ENCODE results near the gene ERGIC3.
"Not testable (repeated sequence)": the region's sequence is repeated elsewhere in the genome, so short reads cannot be mapped to it uniquely, and the experiment has no call there.

The ERGIC3 gene

GRCh38 chr20:35523298-35523888, 18.5 kb upstream of the ERGIC3 start:
- DNase-seq, result peak; percentile 31

DNA sequence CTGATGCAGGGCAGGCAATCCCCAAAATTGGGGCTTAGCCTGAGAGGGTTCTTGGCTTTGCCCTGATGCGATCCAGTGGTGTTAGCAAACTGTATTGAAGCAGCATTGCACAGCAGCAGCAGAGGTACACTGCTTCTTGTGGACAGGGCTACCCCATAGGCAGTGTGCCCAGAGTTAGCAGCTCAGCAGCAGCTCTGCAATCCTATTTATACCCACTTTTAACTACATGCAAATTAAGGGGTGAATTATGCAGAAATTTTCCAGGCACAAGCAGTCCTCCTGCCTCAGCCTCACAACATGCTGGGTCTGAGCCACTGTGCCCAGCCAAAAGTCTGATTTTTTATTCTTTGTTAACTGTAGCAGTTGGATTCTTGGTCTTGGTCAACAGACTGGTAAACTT, 16.2 kb upstream of the ERGIC3 start:
- no peak for DNase-seq

DNA sequence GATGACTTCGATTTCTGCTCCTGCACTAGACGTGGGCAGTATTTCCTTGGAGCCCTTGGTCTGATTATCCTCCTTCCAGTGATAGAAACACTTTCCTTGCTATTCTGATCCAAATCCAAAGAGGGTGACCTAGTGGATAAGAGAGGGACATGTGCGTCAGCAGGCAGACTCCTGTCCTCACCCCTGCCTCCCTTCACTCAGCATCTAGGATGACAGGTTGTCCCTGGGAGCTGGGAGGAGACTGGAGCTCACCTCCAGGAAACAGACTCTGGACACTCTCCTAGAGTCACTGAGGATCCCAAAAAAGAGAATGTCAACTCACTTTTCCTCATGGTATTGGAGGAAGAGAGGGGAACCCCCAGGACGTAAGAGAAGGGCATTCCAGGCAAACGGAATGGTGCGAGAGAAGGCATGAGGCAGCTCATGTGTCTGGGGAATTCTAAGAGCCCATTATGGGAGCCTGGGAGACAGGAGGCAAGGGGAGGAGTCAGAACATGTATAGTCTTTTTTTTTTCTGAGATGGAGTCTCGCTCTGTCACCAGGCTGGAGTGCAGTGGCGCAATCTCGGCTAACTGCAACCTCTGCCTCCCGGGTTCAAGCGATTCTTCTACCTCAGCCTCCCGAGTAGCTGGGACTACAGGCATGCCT, 14.6 kb upstream of the ERGIC3 start:
- no peak for DNase-seq

GRCh38 chr20:35529552-35529951, 12.3 kb upstream of the ERGIC3 start, which contains the start of gene C20orf173:
TSS of gene C20orf173 (minus strand) at chr20:35529652. CDS start at chr20:35529373, 279 bp downstream.
- DNase-seq, result no peak

DNA sequence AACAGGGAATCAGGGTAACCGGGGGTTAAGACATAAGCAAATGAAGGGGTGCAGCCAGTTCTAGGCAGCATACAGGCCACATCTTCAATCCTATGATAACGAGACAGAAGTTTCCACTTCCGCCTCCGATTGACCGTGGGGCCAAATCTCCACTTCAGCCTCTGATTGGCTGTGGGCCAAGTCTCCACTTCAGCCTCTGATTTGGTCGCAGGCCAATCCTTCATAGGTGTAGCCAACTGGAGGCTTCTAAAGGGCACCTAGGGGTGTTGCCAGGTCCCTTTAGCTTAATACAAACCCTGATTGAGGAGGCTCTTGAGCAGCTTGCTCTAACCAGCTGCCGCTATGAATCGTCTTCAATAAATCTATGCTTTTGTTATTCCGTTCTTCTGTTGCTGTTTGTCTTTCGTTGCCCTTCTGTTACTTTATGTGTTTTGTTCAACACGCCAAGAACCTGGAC, 2.1 kb upstream of the ERGIC3 start:
- DNase-seq, result peak; percentile 52

DNA sequence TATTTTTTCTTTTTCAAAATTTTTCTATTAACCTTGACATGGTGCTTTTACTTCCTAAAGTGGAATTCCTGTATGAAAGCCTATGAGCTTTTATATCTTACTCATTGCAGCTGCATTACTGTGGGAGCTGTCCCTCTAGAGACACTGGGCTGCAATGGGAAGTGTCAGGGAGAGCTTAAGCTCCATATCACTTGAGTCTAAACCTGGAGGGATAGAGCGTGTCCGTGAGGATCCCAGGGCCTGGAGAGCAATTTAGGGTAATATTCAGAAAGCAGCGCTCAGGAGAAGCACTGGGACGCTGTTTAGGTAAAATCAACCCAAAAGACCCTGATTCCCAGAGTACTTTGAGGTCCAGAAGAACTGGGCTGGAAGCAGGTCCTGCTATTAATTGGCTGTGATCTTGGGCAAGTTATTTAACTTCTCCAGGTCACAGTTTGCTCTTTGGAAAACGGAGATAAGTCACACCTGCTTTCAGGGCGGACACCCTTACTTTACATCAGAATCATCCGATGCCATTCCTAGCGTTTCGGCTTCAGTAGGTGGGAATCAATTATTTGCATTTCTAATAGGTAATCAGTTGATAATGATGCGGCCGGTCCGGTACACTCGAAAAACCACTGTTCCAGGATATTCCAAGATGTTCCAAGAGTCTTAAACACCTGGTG, 628 bp upstream of the ERGIC3 start:
- no peak for DNase-seq

GRCh38 chr20:35542990-35543389, 1.1 kb downstream of the ERGIC3 start:
- no peak for DNase-seq

DNA sequence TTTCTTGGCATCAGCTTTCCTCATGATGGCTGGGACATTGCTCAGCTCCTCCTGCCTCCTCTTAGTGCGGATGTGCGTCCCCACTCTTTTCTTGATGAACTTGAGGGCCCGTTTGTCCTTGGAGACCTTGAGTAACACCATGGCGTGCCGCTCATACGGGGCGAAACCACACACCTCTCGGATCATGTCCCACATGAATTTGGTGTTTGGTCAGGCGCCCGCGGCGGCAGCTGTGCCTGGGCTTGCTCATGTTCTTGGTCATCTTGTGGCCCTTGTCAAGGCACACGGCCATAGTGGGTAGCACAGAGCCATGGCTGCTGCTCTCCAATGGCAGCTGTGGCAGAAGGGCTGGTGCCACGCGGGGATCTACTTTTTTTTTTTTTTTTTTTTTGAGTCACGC, 2.6 kb downstream of the ERGIC3 start:
- no peak for DNase-seq

GRCh38 chr20:35544941-35545340, 3.1 kb downstream of the ERGIC3 start:
- DNase-seq, result not testable (repeated sequence)

GRCh38 chr20:35546127-35546526, 4.2 kb downstream of the ERGIC3 start:
- DNase-seq, result no peak

DNA sequence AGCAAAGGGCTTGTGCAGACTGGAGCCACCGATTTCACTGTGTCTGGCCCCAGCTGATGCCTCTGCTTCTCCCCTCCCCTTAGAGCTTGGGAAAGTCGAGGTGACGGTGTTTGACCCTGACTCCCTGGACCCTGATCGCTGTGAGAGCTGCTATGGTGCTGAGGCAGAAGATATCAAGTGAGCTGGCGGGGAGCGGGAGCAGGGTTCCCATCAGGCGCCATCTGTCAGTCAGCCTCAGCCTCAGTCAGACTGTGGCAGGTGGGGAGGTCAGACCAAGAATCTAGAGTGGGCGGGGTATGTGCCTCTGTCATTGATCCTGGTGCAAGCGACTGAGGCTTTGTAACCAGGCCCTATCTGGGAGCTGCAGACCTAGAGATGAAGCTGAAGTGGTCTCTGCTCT, 5.5 kb downstream of the ERGIC3 start:
- no peak for DNase-seq

DNA sequence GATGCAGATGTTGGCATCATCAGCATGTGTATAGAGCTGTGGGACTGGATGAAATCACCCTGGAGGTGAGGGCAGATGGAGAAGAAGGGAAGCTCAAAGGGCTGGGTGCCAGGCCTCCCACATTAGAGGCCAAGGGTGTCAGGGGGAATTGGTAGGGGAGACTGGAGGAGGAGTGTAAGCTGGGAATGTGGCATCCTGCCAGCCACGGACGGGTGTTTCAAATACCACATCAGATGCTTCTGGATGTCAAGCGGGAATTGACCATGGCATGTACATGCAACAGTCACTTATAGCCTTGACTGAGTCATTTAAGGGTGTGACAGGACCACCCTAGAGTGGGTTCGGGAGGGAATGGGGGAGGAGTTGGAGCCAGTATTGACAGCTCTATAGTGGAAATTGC, 9.6 kb downstream of the ERGIC3 start:
- no peak for DNase-seq

GRCh38 chr20:35552914-35553313, 11.0 kb downstream of the ERGIC3 start:
- DNase-seq, result no peak

DNA sequence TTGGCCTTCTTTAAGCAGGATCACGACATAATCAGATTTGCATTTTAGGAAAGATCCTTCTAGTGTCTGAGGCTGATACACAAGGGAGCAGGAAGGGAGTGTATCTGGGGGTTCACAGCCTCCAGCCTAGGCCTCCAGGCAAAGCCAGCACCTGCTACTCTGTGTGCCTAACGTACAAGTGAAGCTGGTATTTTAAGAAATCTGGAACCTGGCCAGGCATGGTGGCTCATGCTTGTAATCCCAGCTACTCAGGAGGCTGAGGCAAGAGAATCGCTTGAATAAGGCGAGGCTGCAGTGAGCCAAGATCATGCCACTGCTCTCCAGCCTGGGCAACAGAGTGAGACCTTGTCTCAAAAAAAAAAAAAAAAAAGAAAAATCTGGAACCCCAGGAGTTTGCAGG, 13.6 kb downstream of the ERGIC3 start:
- not testable (repeated sequence) for DNase-seq

- no peak for DNase-seq
These were observed 14.2 kb downstream of the ERGIC3 start for GRCh38 chr20:35555951-35556645.

DNA sequence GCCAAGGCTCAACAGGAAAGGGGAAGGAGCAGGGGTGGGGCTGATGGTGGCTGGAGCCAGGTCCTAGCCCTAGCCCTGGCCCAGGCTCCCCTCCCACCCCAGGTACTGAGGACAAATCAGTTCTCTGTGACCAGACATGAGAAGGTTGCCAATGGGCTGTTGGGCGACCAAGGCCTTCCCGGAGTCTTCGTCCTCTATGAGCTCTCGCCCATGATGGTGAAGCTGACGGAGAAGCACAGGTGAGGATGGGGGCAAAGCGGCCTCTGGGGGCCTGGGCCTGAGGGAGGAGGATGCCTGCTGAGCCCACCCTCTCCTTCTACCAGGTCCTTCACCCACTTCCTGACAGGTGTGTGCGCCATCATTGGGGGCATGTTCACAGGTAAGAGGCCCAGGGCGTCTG, 15.0 kb downstream of the ERGIC3 start:
- no peak for DNase-seq

- DNase-seq, result no peak
These were observed 16.6 kb downstream of the ERGIC3 start for GRCh38 chr20:35558451-35558850.

- no peak for DNase-seq
These were observed 17.3 kb downstream of the ERGIC3 start for GRCh38 chr20:35559042-35559693.

DNA sequence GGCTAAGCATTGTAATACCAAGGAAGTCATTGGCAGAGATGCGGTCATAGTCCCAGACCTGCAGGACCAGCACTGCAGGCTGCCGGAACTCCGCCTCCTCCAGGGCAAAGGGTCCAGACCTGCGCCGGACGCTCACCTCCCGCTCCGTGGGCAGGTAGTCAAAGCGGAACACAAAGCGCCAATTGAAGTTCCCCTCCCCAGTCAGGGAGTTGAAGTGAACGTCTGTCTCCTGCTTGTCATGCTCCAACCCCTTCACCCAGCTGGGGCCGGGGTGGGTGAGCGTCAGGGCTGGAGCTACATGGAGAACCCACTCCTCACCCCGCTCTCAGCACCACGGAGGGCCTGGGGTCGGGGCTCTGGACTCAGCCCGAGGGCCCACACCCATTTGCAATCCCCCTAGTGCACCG, 18.2 kb downstream of the ERGIC3 start:
- no peak for DNase-seq

DNA sequence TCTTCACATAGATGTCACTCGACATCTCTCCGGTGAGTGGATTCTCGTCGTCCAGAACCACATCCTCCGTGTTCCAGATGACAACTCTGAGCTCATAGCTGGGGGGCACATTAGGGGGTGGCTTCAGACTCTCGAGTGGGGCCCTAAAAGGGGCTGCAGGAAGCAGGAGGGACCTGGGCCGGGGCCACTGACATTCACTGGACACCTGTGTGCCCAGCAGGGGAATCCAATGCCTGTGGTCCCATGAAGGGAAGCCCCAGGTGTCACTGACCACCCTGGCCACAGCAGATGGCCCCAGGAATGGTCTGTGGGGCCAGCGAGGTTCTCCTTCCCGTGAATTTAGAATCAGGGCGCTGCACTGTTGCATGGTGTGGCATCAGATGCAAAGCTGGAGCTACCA, 18.7 kb downstream of the ERGIC3 start:
- DNase-seq, result no peak

GRCh38 chr20:35561268-35561667, 19.4 kb downstream of the ERGIC3 start:
- DNase-seq, result peak; percentile 16

- no peak for DNase-seq
These were observed 19.8 kb downstream of the ERGIC3 start for GRCh38 chr20:35561671-35562070.

- no peak for DNase-seq
These were observed 20.7 kb downstream of the ERGIC3 start for GRCh38 chr20:35562541-35563110.
